H1 (cell line): Measurements from ENCODE around the gene KIF25. TPM values are rescaled to one million over a fixed set of nuclear protein-coding genes. Genes with fewer than 3 reads are reported as not detected.

Source experiments
- NRF1 ChIP-seq: IDR thresholded peaks from 2 replicates; pipeline ENCODE4 v1.6.1; 2011; ENCODE audit warnings: mild to moderate bottlenecking, low read depth, low read length, improper control_type of control experiment
- POLR2AphosphoS5 ChIP-seq: IDR thresholded peaks from 2 replicates; pipeline ENCODE4 v1.6.1; 2011; ENCODE audit warnings: low read depth, low read length
- ZNF274 ChIP-seq: IDR thresholded peaks from 2 replicates; pipeline ENCODE4 v1.7.0; 2012; ENCODE audit warnings: low read length, borderline replicate concordance; ENCODE audit errors: extremely low read depth
- polyA plus RNA-seq, 7 experiments: library from polyadenylated mRNA; depleted of rRNA in 3 of 7; stranded (reverse) in 5 of 7; unstranded in 2 of 7; fragments of >200 nt in 5 of 7; fragments of 200-250 nt in 2 of 7; gene quantifications; 1 replicate in 5 of 7; 2 replicates in 1 of 7; 4 replicates in 1 of 7; pipeline versions ENCODE4 v1.2.1 to v1.2.3, GENCODE V29; 2011 to 2013; ENCODE audit warnings: missing spikeins in 2 of 7, mixed read lengths in 2 of 7
- total RNA-seq: library from RNA; stranded (reverse); fragmentation: NEBNext Ultra II Directional; extraction: Animal tissue kit (Norgen Biotek cat#: 25700); gene quantifications from 2 replicates; pipeline ENCODE4 v1.2.1, GENCODE V29; 2021

The KIF25 gene
- total and polyA plus RNA-seq, 2 of the 8 experiments (the other 6 are each of a cell fraction or from before 2014, with no cell fraction given) = 1.5 to 2.0 TPM

- TF ChIP-seq NRF1 (no peak), POLR2AphosphoS5 (no peak), ZNF274 (no peak)
- TF ChIP-seq, all 59 proteins: peak for 0
Measured at GRCh38 chr6:168022488-168023321, 25.2 kb downstream of the KIF25 start (continued).
